Omental fat pad (tissue), 4 donors: ENCODE results near the gene CHFR. TPM values are rescaled to one million over a fixed set of nuclear protein-coding genes. Genes with fewer than 3 reads are reported as not detected.
"Not testable (repeated sequence)": the region's sequence is repeated elsewhere in the genome, so short reads cannot be mapped to it uniquely, and the experiment has no call there.

Experiments used
- ATAC-seq: fragments of 150-250 bp; one replicate; pipeline ENCODE4 v1.9.1; 2016; ENCODE audit warnings: mild to moderate bottlenecking, moderate library complexity; ENCODE audit not compliant: low FRiP score
- DNase-seq: peaks from one replicate; pipeline ENCODE4 v3.0.0-alpha.2; 2019; ENCODE audit warnings: low spot score
- CTCF ChIP-seq, 3 donors: fragments of 450-650 bp; IDR thresholded peaks; one replicate each; pipeline ENCODE4 v1.5.1; 2016 to 2017; ENCODE audit warnings: antibody characterized with exemption in 3 of 3, mild to moderate bottlenecking in 3 of 3, moderate library complexity in 2 of 3
- total RNA-seq, 4 donors: library from RNA; depleted of rRNA; stranded (reverse); fragments of >200 nt; gene quantifications; one replicate each; pipeline ENCODE4 v1.1.0, GENCODE V29; 2016

Gene CHFR, protein sequence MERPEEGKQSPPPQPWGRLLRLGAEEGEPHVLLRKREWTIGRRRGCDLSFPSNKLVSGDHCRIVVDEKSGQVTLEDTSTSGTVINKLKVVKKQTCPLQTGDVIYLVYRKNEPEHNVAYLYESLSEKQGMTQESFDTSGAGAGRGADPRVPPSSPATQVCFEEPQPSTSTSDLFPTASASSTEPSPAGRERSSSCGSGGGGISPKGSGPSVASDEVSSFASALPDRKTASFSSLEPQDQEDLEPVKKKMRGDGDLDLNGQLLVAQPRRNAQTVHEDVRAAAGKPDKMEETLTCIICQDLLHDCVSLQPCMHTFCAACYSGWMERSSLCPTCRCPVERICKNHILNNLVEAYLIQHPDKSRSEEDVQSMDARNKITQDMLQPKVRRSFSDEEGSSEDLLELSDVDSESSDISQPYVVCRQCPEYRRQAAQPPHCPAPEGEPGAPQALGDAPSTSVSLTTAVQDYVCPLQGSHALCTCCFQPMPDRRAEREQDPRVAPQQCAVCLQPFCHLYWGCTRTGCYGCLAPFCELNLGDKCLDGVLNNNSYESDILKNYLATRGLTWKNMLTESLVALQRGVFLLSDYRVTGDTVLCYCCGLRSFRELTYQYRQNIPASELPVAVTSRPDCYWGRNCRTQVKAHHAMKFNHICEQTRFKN
- total RNA-seq: 10 to 100 TPM; 17.7 to 59.9 (median 34.0) TPM

DNA sequence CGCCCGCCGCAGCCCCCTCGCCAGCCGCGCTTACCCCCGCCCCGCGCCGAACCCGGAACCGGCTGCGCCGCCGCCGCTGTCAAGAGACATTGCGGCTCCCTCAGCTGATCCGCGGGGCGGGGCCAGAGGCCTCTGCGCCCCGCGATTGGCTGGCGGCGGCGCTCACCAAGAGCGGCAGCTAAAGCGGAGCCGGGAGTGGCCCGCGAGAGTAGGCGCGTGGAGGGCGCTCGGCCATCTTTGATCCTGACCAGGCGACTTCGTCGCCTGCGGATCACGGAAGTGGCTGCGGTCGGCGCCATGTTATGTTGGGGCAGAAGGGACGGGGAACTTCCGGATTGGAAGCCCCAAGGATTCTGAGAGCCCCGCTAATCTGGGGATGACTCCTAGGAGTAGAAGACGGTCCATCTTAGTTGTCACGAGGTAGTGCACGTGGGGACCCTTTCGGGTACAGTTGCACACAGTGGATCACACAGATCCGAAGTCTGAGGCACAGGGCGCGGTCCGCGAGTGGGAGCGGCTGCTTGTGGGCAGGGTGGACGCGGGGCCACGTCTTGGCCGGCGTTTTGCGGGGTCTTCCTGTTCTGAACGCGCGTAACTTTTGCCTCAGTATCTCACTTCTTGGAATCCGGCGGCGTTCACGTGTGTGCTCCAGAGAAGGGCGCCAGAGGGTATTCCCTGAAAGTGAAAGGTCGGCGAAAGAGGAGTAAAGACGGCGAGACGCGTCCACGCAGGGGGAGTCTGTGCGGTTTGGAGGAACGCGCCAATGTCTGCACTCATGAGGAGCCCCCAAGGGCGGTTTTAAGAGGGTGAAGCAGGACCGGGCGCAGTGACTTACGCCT, at the start of gene CHFR:
CHFR (minus strand) TSS at position 93 of the 839 bp plus-strand sequence. CDS start 277 bp downstream, outside the sequence.
- TF ChIP-seq CTCF (IDR thresholded peaks at IDR 0.05): no peak
- peak; percentile 99 for ATAC-seq
- DNase-seq: peak; percentile 80

DNA sequence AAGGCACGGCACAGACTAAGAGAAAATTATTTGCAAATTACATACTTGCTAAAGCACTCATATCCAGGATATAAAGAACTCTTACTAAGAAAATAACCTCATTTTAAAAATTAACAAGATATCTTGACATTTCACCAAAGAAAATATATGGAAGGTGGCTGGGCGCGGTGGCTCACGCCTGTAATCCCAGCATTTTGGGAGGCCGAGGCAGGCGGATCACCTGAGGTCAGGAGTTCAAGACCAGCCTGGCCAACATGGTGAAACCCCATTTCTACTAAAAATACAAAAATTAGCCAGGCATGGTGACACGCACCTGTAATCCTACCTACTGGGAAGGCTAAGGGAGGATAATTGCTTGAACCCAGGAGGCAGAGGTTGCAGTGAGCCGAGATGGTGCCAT, 49.5 kb upstream of the CHFR start:
- not testable (repeated sequence) for ATAC-seq, DNase-seq

DNA sequence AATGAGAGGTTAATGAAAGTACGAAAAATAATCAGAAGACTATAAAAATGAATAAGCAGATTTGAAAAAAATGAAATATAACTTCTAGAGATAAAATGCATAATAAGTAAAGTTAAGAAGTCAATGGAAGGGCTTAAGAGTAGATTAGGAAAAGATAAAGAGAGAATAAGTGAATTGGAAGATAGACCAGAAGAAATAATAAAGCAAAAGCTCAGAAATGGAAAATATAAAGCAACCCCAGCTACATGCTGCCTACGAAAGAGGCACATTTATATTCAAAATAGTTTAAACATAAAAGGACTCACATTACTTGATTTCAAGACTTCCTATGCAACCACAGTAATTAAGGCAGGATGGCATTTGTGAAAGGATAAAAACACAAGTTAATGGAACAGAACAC, 48.8 kb upstream of the CHFR start:
- TF ChIP-seq CTCF (IDR thresholded peaks at IDR 0.05): no peak
- ATAC-seq (no peak), DNase-seq (no peak)

DNA sequence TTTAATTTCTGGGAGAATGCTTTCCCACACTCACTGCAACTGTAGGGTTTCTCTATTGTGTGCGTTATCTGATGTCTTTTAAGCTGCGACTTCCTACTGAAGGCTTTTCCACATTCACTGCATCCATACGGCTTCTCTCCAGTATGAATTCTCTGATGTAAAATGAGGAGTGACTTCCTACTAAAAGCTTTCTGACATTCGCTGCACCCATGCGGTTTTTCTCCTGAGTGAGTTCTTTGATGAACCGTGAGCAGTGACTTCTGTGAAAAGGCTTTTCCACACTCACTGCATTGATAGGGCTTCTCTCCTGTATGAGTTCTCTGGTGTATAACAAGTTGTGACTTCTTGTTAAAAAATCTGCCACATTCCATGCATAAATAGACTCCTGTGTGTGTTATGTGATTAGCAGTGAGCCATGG, 39.0 kb upstream of the CHFR start:
- no peak for TF ChIP-seq CTCF (IDR thresholded peaks at IDR 0.05)
- DNase-seq (no peak), ATAC-seq (no peak)

GRCh38 chr12:132925597-132926414, 38.4 kb upstream of the CHFR start:
- TF ChIP-seq CTCF (IDR thresholded peaks at IDR 0.05): no peak
- ATAC-seq (no peak), DNase-seq (no peak)

DNA sequence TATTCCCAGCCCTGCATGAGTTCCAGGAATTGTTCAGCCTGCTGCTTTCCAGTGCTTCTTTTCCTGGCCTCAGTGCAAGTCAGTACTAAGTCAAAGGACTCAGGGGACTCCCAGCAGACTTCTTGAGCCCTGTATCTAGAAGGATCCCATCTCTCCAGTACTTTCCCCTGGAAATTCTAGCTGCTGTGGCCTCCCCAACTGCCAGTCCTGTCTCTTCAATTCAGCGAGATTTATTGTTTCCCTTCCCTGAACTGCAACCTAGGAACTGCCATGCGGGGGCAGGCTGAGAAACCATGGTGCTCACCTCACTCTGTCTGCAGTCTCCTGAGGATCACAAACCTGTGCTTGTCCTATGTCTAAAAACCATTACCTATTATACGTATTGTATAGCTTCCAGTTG, 37.0 kb upstream of the CHFR start:
- no peak for TF ChIP-seq CTCF (IDR thresholded peaks at IDR 0.05)
- DNase-seq (no peak), ATAC-seq (no peak)
